Natural killer cell (primary cell): ENCODE results near the gene CLSTN2. TPM values are rescaled to one million over a fixed set of nuclear protein-coding genes. Genes with fewer than 3 reads are reported as not detected.

ENCODE experiments used
- ATAC-seq, 3 donors: fragments of 150-1000 bp in 2 of 3; fragments of 200-7000 bp in 1 of 3; cut with Tn5 transposase; 1 replicate in 1 of 3; 2 replicates in 2 of 3; pipeline ENCODE4 v1.10.0; 2021; ENCODE audit warnings: mild to moderate bottlenecking in 2 of 3, moderate library complexity in 2 of 3
- DNase-seq, 2 donors: peaks; one replicate each; pipeline versions ENCODE4 v3.0.0 to v3.0.0-alpha.2; 2013 to 2021; ENCODE audit warnings: mixed read lengths in 1 of 2
- H3K27ac ChIP-seq: one replicate; pipeline ENCODE4 v1.5.1; 2013; ENCODE audit warnings: mild to moderate bottlenecking, low read length
- H3K27me3 ChIP-seq: one replicate; pipeline ENCODE4 v1.6.1; 2013; ENCODE audit warnings: low read length; ENCODE audit not compliant: control insufficient read depth, insufficient read depth
- H3K36me3 ChIP-seq: one replicate; pipeline ENCODE4 v1.6.1; 2013; ENCODE audit warnings: low read length; ENCODE audit not compliant: control insufficient read depth, insufficient read depth
- H3K4me1 ChIP-seq: one replicate; pipeline ENCODE4 v1.6.1; 2013; ENCODE audit warnings: low read length; ENCODE audit not compliant: control insufficient read depth, insufficient read depth
- H3K4me3 ChIP-seq: one replicate; pipeline ENCODE4 v1.5.1; 2013; ENCODE audit warnings: low read length
- H3K9me3 ChIP-seq: one replicate; pipeline ENCODE4 v1.6.1; 2013; ENCODE audit warnings: low read length; ENCODE audit not compliant: control insufficient read depth, insufficient read depth
- H3K27ac Mint-ChIP-seq, 2 donors: one replicate each; pipeline ENCODE4 v1.8.0; 2022; ENCODE audit warnings: mild to moderate bottlenecking in 2 of 2, mixed read lengths in 2 of 2, moderate library complexity in 1 of 2
- H3K27me3 Mint-ChIP-seq, 2 donors: one replicate each; pipeline ENCODE4 v1.8.0; 2022; ENCODE audit warnings: low read depth in 2 of 2, mixed read lengths in 2 of 2
- H3K36me3 Mint-ChIP-seq: one replicate; pipeline ENCODE4 v1.8.0; 2022; ENCODE audit warnings: mixed read lengths
- H3K4me1 Mint-ChIP-seq, 2 donors: one replicate each; pipeline ENCODE4 v1.8.0; 2022; ENCODE audit warnings: mixed read lengths in 2 of 2
- H3K4me3 Mint-ChIP-seq: one replicate; pipeline ENCODE4 v1.8.0; 2022; ENCODE audit warnings: mild to moderate bottlenecking, moderate library complexity, mixed read lengths
- H3K9me3 Mint-ChIP-seq, 2 donors: one replicate each; pipeline ENCODE4 v1.8.0; 2022; ENCODE audit warnings: mixed read lengths in 2 of 2
- CTCF ChIP-seq: fragments of 200-600 bp; IDR thresholded peaks from one replicate; pipeline ENCODE4 v1.8.0; 2022; ENCODE audit warnings: antibody characterized with exemption
- WGBS: methylation state at CpG from one replicate; pipeline ENCODE4 v1.1.7; 2013; ENCODE audit warnings: missing lambda C conversion rate; ENCODE audit not compliant: insufficient coverage; 5-methylcytosine and 5-hydroxymethylcytosine counted together
- intact Hi-C: fragments of 100-400 bp; cut with micrococcal nuclease; formaldehyde crosslinking; loops from one replicate; pipeline ENCODE4 v1.14.2; 2022
- total RNA-seq, 4 donors: library from RNA; stranded (reverse); fragments of 120-200 nt in 1 of 4; gene quantifications; one replicate each; pipeline versions ENCODE4 v1.2.3 to v1.2.4, GENCODE V29; 2013 to 2022

Gene CLSTN2
- total RNA-seq, 3 donors from 2014 or later (not counting 1 experiment from before 2014, with no cell fraction given), result 0.05 TPM; not detected in 2

- no peak for TF ChIP-seq CTCF
- peaks cover 2 to 3% of the 10 kb centered on the region in 2 donors for H3K4me1 Mint-ChIP-seq
- DNase-seq (no peak), ATAC-seq (no peak)
- no peak overlapping the region for H3K4me3 Mint-ChIP-seq
- no peak overlapping the region for H3K27ac ChIP-seq
- H3K9me3 Mint-ChIP-seq, result no peaks in the 10 kb centered on the region
- H3K27me3 Mint-ChIP-seq, result peaks cover 9 to 18% of the 10 kb centered on the region in 2 donors
- no peaks in the 10 kb centered on the region for H3K36me3 Mint-ChIP-seq
- no peak overlapping the region for H3K27ac Mint-ChIP-seq
- H3K4me3 ChIP-seq, result no peak overlapping the region
- 83% methylated on average over 7 of the region's 7 CpGs for WGBS
- H3K4me1 ChIP-seq, result no peaks in the 10 kb centered on the region
- H3K9me3 ChIP-seq, result no peaks in the 10 kb centered on the region
- intact Hi-C loops, result no loop called here
- H3K36me3 ChIP-seq, result no peaks in the 10 kb centered on the region
- H3K27me3 ChIP-seq, result no peaks in the 10 kb centered on the region
Observed at GRCh38 chr3:140430494-140430893, 495.5 kb downstream of the CLSTN2 start.

DNA sequence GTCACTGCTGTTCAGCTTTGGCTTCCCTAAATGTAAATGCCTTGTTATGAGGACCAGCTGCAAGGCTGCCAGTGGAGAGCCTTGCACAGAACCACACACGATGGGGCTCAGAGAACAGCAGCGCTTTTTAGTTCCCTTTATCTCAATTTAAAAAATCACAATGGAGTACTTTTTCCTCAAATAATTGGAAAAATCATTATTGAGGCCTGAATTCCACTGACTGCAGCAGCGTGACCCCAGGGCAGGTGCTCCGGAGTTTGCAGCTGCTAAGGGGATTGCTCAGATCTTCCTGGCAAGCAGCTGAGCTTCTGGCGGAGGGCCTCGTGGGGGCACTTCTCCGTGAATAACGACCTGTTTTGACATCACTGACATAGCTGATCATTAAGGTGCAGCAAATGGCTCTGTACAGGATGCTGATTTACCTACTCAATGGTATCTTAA lies 497.3 kb downstream of the CLSTN2 start:
- Mint-ChIP-seq H3K4me3 (no peak overlapping the region), H3K9me3 (no peaks in the 10 kb centered on the region), H3K27ac (no peak overlapping the region), H3K36me3 (no peaks in the 10 kb centered on the region), H3K27me3 (peaks cover 15 to 28% of the 10 kb centered on the region in 2 donors), H3K4me1 (no peaks in the 10 kb centered on the region)
- no peak for ATAC-seq
- Histone ChIP-seq H3K4me3 (no peak overlapping the region), H3K4me1 (no peaks in the 10 kb centered on the region), H3K36me3 (no peaks in the 10 kb centered on the region), H3K27me3 (no peaks in the 10 kb centered on the region), H3K27ac (no peak overlapping the region), H3K9me3 (no peaks in the 10 kb centered on the region)
- intact Hi-C loops, result no loop called here
- 72% methylated on average over 8 of the region's 8 CpGs for WGBS
- TF ChIP-seq CTCF, result no peak
- no peak for DNase-seq

GRCh38 chr3:140433431-140433830 lies 498.4 kb downstream of the CLSTN2 start:
- 84% methylated on average over 2 of the region's 2 CpGs for WGBS
- Mint-ChIP-seq H3K4me3 (no peak overlapping the region), H3K27ac (no peak overlapping the region), H3K36me3 (no peaks in the 10 kb centered on the region), H3K4me1 (no peaks in the 10 kb centered on the region), H3K27me3 (peaks cover 16 to 26% of the 10 kb centered on the region in 2 donors), H3K9me3 (no peaks in the 10 kb centered on the region)
- H3K9me3 ChIP-seq, result no peaks in the 10 kb centered on the region
- intact Hi-C loops, result no loop called here
- H3K4me1 ChIP-seq, result no peaks in the 10 kb centered on the region
- no peak overlapping the region for H3K27ac ChIP-seq
- H3K27me3 ChIP-seq, result no peaks in the 10 kb centered on the region
- no peaks in the 10 kb centered on the region for H3K36me3 ChIP-seq
- no peak overlapping the region for H3K4me3 ChIP-seq
- no peak for TF ChIP-seq CTCF
- peak in 1 of 3 donors; percentile 9 for ATAC-seq
- no peak for DNase-seq

DNA sequence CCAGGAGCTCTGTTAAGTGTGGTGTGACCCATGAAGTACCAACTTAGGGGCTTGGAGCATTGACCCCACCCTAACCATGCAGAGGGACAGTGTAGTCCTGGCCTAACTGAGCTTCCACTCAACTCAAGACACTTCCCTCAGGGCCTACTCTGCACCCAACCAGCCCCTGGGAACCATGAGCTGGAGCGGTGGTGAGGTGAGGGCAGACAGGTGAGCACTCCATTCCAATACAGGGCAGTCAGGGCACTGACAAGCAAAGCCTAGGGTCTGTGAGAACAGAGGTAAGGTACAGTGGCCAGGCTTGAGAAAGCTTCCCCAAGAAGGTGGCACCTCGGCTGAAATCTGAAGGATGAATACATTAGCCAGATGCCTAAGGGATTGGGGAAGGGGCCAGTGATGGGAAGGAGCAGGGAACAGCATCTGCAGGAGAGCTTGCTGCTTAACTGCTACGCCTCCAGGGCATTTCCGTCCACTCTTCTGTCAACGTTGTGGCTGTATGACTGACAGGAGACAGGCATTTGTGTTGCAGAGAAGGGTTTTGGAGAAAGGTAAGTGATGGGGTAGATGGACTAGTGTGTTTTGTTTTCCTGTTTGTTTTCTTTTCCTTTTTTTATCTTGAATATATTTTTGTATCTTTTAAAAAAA lies 499.4 kb downstream of the CLSTN2 start:
- Histone ChIP-seq H3K36me3 (no peaks in the 10 kb centered on the region), H3K27ac (no peak overlapping the region), H3K4me1 (no peaks in the 10 kb centered on the region), H3K9me3 (no peaks in the 10 kb centered on the region), H3K27me3 (no peaks in the 10 kb centered on the region), H3K4me3 (no peak overlapping the region)
- intact Hi-C loops, result no loop called here
- TF ChIP-seq CTCF, result no peak
- Mint-ChIP-seq H3K9me3 (no peaks in the 10 kb centered on the region), H3K27me3 (peaks cover 13 to 16% of the 10 kb centered on the region in 2 donors), H3K36me3 (no peaks in the 10 kb centered on the region), H3K4me1 (no peaks in the 10 kb centered on the region), H3K4me3 (no peak overlapping the region), H3K27ac (no peak overlapping the region)
- DNase-seq (no peak), ATAC-seq (no peak)
- 69% methylated on average over 5 of the region's 5 CpGs for WGBS
